DMS114 treated with DMSO at 0.1 percent for 48 hours (cell line): ENCODE measurements around the gene P2RX6.
"Not testable (repeated sequence)": the region's sequence is repeated elsewhere in the genome, so short reads cannot be mapped to it uniquely, and the experiment has no call there.

Experiments used
- DNase-seq: peaks from one replicate; lab custom pipeline; 2025; ENCODE audit not compliant: unreplicated experiment; lab: John Stamatoyannopoulos, UW

P2RX6 gene

DNA sequence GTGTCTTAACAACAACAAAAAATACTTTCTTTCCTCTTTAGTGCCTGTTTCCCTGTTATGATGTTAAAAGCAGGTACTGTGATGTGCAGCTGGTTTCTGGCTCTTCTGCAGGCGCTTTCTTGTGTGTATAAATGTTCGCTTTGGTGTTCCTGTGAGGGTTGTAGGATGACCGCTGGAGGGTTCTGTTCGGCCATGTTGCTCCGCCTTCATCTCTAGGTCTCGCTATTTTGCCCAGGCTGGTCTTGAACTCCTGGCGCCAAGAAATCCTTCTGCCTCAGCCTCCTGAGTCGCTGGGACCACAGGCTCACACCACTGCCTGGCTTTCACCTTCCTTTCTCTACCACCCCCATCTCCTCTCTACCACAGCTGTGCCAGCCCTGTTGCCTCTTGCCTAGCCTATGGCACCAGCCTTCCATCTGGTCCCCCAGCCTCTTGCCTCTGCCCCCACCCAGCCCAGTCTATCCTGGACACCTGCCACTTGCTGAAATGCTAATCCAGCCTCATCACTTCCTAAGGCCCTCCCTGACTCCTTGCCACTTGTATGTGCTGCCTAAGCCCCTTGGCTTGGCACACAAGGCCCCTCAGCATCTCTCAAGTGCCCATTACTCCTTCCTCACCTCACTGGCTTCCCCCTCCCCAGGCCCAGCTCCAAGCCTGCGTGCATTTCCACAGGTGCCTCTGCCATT, 36.3 kb downstream of the P2RX6 start:
- DNase-seq, result no peak

DNA sequence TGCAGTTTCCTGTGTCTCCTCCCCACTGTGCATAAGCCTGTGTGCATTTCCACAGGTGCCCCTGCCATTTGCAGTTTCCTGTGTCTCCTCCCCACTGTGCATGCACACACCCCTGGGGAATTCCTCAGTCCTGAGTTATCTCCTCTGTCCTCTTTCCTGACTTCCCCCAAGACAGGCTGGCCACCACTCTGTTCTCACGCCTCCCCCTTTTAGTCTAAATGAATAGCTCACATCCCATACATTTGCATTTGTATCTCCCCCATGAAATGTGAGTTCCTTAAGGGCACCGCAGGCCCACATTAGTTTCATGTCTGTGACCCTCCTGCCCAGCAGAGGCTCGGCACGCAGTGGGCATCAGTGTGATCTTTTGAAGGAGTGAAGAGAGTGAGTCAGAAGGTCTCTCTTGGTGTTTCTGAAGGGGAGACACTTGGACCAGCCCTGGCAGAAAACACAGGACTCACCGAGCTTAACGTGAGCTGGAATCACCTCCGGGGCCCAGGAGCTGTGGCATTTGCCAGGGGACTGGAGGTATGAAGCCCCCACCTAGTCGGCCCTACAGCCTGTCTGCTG, 37.0 kb downstream of the P2RX6 start:
- DNase-seq, result no peak

DNA sequence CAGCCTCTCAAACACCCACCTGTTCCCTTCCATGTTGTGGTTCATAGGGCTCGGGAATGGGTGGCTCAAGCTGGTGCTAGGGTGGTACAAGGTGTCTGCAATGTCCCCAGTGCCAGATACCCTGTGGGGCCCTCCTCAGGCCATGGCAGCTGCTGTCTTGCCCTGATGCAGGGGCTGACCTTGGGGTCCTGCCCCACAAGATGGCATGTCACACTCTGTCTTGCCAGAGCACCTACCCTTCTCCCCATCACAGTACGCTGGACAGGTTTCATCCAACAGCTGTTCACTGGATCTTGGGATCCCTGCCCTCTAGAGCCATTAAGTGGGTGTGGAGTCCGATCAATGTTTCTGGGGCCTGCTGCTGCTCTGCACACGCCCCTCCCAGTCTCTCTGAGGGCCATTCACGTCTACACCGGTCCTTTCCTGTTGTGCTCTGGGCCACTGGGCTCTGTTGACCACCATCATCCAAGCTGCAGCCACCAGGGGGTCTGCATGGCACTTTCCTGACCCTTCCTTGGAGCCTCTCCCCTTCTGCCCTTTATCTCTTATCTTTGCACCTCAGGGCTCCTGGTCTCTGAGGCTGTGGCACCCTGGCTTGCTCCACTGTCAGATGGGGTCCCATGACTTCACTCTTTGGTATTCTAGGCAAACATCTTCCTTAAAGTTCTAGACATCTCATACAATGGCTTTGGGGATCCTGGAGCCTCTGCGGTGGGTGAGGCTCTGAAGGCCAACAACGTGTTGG, 37.9 kb downstream of the P2RX6 start:
- no peak for DNase-seq

DNA sequence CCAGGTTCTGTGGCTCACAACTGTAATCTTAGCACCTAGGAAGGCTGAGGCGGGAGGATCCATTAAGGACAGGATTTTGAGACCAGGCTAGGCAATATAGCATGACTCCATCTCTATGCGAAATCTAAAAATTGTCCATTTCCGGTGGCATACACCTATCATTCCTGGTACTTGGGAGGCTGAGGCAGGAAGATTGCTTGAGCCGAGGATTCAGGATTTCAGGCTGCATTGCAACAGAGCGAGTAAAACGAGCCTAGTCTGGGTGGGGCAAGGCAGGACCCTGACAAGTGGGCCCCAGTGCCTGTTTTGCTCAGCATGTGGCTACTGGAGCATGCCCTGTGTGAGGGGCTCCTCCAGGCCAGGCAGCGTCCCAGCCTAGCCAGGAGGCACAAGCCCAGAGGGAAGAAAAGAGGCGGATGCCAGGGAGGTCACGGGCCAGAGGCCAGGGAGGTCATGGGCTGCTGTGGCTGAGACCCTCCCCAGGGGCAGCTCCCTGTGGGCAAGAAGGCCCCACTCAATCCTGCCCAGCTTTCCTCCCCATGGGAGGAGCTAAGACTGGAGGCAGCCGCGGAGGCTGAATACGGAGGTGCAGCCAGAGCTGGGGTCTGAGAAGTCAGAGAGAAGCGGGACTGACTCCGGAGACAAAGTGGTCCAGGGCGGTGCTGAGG, 39.2 kb downstream of the P2RX6 start:
- no peak for DNase-seq

DNA sequence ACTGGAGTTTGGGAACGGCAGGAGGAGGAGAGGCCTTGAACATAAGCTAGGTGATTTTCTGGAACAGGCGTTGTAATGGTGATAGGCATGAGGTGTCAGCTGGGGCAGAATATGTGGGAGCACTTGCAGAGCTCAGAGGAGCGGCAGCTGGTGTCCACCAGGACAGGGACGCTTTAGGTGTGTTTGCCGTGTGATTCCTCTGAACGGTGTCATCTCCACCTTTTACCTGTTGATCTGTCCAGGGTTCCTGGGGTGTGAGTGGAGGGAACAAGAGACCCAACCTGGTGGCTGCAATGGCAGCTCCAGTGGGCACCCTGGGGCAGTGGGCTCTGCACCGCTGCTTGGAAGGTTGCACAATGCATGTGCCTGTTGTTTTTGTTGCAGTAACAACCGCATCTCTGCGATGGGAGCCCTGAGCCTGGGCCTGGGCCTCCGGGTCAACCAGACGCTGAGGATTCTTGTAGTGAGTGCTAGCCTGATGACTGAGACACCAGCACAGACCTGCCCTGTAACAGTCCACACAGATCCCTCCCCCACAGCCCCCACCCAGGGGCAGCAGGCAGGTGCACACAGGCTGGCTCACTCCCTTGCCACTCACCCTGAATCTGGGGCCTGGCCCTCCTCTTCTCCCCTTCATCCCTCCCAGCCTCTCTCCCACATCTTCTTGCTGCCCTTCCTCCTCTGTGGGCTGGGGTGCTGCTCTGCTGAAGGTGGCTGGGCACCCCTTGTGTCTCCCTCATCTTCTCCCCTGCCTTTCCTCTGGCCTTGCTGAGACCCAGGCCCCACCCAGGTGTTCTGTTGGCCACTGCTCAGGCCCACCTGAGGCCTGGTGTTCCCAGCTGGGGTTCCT, 40.0 kb downstream of the P2RX6 start:
- DNase-seq, result no peak

DNA sequence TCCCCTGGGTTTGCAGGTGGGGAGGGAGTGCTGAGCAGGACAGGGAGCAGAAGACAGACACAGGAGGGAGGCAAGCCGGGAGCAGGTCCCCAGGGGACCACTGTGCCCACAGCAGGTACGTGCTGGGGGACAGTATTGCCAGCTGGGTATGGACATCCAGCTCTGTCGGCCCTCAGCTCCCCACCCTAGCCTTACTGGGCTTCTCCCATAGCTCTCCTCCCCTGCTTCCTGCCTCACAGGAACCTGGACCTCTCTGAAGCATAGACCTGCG, 40.5 kb downstream of the P2RX6 start:
- DNase-seq, result no peak

DNA sequence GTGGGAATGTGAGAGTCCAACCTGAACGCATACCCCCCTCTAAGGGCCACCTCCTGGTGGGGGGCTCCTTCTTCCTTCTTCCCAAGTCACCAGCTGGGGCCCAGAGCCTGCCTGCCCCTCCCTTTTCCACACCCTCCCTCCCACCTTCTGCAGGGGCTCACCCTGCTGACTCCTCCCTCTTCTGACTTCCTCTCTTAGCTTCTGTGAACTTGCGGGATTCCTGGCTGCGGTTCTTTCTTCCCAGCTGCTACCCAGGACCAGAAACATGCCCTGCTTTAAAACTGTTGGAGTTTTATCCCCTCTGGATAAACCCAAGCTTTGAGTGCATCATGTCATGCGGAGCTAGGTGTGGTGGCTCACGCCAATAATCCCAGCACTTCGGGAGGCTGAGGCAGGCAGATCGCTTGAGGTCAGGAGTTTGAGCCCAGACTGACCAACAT, 40.9 kb downstream of the P2RX6 start:
- no peak for DNase-seq

DNA sequence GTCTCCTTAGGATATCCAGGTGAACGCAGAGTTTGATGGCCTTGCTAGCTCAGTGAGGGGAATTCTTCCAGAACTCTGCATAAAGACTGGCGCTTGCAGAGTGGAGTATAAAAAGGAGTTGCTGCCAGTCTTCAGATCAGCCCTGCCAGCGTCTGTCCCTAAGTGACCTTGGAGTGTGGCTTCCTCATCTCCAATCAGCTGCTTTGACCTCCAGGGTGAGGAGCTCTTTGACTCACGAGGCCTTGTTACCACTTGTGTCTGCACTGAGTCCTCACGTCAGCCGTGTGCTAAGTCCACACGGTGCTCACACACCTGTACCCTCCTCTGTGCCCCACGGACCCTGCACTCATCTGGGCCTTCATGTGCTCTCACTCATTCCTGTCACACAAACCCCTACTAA, 45.4 kb downstream of the P2RX6 start:
- not testable (repeated sequence) for DNase-seq

DNA sequence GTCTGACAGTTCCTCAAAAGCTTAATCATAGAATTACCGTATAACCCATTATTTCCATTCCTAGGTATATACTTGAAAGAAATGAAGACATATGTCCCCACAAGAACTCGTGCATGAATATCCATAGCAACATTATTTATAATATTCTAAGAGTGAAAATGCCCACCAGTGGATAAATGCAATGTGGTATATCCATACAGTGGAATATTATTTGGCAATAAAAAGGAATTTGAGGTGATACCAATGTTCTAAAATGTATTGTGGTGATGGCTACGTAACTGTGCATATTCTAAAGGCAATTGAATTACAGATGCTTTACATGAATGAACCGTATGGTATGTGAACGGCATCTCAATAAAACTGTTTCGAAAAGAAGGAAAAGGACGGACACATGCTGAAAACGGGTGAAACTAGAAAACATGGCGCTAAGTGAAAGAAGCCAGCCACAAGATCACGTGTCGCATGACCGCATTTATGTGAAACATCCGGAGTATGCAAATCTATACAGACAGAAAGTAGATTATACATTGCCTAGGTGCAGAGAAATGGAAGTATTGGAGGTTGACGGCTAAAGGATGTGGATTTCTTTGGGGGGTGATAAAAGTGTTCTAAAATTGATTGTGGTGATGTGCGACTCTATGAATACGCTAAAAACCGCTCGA, 46.8 kb downstream of the P2RX6 start:
- DNase-seq, result not testable (repeated sequence)

DNA sequence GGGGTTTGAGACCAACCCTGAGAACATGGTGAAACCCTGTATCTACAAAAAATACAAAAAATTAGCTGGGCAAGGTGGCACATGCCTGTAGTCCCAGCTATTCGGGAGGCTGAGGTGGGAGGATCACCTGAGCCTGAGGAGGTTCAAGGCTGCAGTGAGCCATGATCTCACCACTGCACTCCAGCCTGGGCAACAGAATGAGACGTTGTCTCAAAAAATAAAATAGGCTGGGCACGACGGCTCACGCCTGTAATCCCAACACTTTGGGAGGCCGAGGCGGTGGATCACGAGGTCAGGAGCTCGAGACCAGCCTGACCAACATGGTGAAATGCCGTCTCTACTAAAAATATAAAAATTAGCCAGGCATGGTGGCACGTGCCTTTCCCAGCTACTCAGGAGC, 49.5 kb downstream of the P2RX6 start:
- not testable (repeated sequence) for DNase-seq

DNA sequence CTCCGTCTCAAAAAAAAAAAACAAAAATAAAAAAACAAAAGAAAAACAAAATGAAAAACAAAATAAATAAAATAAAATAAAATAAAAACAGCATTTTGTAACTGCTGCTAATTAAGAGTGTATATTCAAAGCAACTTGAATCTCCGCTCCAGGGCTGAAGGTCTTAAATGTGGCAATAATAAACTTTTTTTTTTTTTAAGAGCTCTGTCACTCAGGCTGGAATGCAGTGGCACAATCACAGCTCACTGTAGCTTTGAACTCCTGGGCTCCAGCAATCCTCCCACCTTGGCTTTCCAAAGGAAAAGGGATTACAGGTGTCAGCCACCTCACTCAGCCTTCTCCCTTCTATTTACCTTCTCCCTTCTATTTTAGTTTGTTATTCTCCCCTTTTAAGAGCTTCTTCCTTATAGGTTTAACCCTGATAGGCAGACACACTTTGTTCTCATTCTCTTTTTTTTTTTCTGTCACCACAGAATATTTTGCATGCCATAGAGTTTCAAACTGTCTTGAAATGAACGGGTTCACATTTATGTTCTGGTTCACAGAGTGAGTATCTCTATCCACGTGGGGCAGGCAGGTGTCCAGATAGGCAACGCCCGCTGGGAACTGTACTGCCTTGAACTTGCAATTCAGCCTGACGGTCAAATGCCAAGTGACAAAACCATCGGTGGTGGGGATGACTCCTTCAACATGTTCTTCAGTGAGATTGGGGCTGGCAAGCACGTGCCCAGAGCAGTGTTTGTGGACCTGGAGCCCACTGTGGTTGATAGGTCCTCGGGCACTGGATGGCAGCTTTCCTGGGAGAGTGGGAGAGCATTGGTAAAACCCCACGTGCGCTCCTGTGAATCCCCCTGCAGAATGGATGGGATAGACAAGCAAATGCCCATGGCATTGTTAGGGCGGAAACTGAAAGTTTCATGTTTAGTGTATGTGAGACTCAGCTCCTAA, 50.2 kb downstream of the P2RX6 start:
- no peak for DNase-seq

DNA sequence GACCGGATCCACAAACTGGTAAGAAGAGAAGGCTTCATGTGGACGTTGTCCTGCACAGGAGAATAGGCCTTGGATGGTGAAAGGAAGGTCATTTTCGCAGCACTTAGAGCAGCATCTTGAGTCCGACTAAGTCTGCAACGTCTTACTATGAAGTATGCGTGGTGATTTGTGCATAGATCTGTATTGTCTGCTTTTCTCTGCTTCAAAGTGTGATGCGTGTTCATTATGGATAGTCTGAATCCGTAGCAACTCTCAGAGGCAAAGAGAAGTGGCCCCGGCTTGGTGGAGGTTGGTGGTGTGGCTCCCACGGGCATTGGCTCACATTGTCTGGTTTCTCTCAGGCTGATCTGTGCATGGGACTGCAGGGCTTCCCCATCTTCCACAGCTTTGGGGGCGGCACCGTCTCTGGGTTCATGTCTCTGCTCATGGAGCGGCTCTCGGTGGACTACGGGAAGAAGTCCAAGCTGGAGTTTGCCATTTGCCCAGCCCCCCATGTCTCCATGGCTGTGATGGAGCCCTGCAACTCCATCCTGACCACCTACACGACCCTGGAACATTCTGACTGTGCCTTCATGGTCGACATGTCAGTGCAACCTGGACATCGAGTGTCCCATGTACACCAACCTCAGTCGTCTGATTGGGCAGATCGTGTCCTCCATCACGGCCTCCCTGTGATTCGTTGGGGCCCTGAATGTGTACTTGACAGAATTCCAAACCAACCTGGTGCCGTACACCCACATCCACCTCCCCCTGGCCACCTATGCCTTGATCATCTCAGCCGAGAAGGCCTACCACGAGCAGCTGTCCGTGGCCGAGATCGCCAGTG, 52.3 kb downstream of the P2RX6 start:
- no peak for DNase-seq

DNA sequence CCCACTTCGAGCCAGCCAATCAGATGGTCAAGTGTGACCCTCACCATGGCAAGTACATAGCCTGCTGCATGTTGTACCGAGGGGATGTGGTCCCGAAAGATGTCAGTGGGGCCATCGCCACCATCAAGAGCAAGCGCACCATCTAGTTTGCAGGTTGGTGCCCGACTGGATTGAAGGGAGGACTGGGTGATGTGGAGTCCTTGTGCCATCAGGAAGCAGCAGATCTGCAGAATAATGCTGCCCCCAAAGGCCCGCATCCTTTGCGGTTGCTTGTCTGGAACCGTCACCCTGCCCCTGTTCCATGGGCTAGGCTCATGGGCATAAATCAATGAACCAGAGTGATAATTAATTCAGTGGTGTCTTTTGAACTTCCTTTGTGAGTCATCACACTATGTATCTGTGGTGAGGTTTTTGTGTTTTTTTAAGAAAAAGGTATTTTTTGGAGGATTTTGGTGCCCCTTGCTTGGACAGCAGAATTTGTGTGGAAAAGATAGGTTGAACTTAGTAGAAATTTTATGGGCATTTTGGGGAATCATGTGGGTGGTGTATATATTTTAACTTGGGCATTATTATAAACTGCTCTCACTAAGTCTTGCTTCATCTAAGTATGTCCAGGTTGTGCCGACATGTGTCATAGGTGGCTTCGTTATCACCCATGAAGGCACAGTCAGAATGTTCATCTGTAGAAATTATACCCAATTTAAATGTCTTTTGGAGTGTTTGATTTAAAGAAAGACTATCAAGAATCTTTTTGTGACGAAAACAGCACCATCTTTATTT, 53.1 kb downstream of the P2RX6 start:
- DNase-seq, result no peak

DNA sequence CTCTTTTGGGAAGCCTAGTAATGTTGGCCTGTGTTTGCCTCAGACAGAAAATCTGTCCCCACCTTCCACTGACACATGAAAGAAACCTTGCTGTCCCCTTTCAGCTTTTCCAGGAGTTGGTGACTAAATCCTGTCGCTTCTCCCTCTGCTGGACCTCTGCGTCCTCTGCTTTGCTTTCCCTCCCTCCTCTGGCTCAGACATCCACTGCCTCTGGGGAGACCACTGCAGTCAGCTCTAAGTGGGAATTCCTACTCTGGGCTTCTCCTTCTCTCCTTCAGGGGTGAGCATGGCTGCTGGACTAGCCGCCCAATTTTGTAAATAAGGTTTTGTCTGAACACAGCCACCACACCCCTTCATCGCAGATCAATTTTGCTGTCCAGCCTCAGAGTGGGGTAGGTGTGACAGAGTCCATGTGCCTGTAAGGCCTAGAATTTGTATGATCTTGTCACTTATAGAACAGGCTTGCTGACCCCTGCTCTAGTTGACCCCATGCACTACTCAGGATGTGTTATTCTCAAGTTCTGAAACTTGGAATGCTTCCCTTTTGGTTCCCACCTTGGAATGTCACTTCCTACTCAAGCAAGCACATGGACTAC, 53.8 kb downstream of the P2RX6 start:
- DNase-seq, result peak; percentile 2

DNA sequence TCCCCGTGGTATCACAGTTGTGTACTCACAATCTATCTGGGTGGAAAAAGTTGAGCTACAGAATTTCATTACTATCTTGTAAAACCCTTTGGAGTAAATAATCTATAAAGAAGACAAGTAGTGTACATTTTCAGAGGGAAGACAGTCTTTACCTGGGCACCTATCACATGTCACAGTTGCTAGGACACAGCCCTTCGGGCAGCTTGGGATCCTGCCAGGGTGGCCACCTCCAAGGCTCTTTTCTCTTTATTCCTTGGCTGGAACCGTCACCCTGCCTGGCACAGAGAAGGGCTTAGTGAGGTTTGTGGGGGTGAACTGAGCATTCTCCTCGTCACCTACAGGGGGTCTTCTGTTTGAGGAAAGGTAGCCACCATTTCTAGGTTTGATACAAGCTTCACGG, 54.4 kb downstream of the P2RX6 start:
- no peak for DNase-seq

DNA sequence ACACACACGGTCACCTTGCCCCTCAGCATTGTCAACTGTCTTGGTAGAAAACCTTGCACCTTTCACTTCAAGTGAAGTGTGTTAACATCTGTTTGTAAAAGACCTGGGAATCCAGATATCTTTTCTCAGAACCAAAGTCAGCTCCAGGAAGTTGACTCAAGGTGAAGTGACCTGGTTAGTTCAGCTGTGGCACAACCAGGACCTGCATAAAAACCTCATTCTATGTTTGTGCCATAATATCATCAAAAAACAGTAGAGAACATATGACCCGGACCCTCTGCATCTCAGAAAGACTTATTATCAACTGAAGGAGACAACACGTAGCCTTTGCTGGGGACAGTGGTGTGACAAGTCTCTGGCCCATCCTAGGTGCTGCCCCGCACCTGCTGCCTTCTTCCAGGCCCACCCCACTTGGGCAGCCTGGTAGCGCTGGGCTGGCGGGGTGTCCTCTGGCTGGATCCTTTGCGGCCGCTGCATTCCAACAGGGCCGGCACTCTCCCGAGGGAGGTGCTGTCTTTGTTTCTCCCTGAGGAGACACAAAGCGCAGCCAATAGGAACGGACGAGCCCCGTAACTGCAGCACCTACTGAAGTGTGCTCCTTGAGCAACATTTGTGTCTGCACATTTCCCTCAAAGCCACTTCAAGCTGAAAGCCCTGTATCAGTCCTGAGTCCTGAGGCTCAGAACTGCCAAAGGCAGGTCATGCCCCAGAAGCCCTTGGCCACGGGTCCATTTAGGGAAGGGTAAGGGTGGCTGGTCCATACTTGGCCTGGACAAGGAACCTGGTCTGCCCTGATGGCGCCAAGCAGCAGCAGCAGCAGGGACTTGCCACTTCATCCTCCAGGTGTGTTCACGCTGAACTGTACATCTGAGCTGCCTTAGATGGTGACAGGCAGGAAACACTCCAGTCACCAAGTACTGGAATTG, 56.0 kb downstream of the P2RX6 start:
- no peak for DNase-seq
